B cell (primary cell): ENCODE measurements around the gene CEP68. TPM values are rescaled to one million over a fixed set of nuclear protein-coding genes. Genes with fewer than 3 reads are reported as not detected.
A peak's percentile ranks its signal among the peaks of the same experiment; 100 is the strongest.

ENCODE experiments used
- ATAC-seq: fragments of 200-7000 bp; cut with Tn5 transposase; one replicate; pipeline ENCODE4 v1.10.0; 2021; ENCODE audit warnings: low read depth, mild to moderate bottlenecking, moderate number of reproducible peaks, moderate library complexity
- CTCF ChIA-PET: fragments of 350-600 bp; sonication (Branson Sonifier 250); formaldehyde crosslinking; loops from one replicate; lab custom pipeline; 2021; ENCODE audit warnings: antibody characterized with exemption, inconsistent platforms; lab: Charles Lee
- POLR2A ChIA-PET: fragments of 350-600 bp; sonication (Branson Sonifier 250); formaldehyde crosslinking; loops from one replicate; lab custom pipeline; 2021; ENCODE audit warnings: antibody characterized with exemption; lab: Charles Lee
- DNase-seq: peaks from one replicate; pipeline ENCODE4 v3.0.0; 2013
- H2AFZ ChIP-seq: 2 replicates; pipeline ENCODE4 v1.6.1; 2012; ENCODE audit warnings: mild to moderate bottlenecking, low read depth, low read length; ENCODE audit not compliant: insufficient read depth, poor library complexity, severe bottlenecking
- H3K27ac ChIP-seq, 2 donors: 1 replicate in 1 of 2; 2 replicates in 1 of 2; pipeline ENCODE4 v1.5.1; 2012 to 2013; ENCODE audit warnings: low read length in 2 of 2, mild to moderate bottlenecking in 2 of 2, moderate library complexity in 1 of 2
- H3K27me3 ChIP-seq, 4 experiments: fragments of 200-600 bp in 1 of 4; sonication (generic) in 1 of 4; replicated peaks in 1 of 4; 1 replicate in 2 of 4; 2 replicates in 2 of 4; pipeline versions ENCODE4 v1.6.1 to v1.7.0; 2013 to 2016; ENCODE audit warnings: low read length in 3 of 4, mild to moderate bottlenecking in 2 of 4, mixed read lengths in 1 of 4, moderate library complexity in 1 of 4; ENCODE audit not compliant: insufficient read depth in 4 of 4, control insufficient read depth in 3 of 4; ENCODE audit errors: control extremely low read depth in 1 of 4
- H3K36me3 ChIP-seq, 2 experiments: replicated peaks in 1 of 2; 1 replicate in 1 of 2; 2 replicates in 1 of 2; pipeline versions ENCODE4 v1.6.1 to v1.7.1; 2013; ENCODE audit warnings: low read length in 1 of 2; ENCODE audit not compliant: insufficient read depth in 2 of 2, control insufficient read depth in 1 of 2; ENCODE audit errors: control extremely low read depth in 1 of 2, extremely low read depth in 1 of 2
- H3K4me1 ChIP-seq, 2 donors: fragments of 200-600 bp in 1 of 2; sonication (generic) in 1 of 2; 1 replicate in 1 of 2; 2 replicates in 1 of 2; pipeline versions ENCODE4 v1.5.1 to v1.6.1; 2013 to 2017; ENCODE audit warnings: low read length in 2 of 2; ENCODE audit not compliant: control insufficient read depth in 2 of 2, insufficient read depth in 2 of 2
- H3K4me2 ChIP-seq: replicated peaks from 2 replicates; pipeline ENCODE3; 2012; ENCODE audit warnings: mild to moderate bottlenecking, low read depth, low read length; ENCODE audit not compliant: poor library complexity, severe bottlenecking
- H3K4me3 ChIP-seq, 5 experiments: fragments of 200-600 bp in 1 of 5; sonication (generic) in 1 of 5; 1 replicate in 3 of 5; 2 replicates in 2 of 5; pipeline versions ENCODE4 v1.5.1 to v1.7.0; 2011 to 2016; ENCODE audit warnings: low read length in 4 of 5, mild to moderate bottlenecking in 4 of 5, low read depth in 2 of 5, control low read depth in 1 of 5, moderate library complexity in 1 of 5; ENCODE audit not compliant: insufficient read depth in 1 of 5; ENCODE audit errors: control extremely low read depth in 1 of 5, extremely low read depth in 1 of 5
- H3K79me2 ChIP-seq: fragments of 200-600 bp; sonication (generic); one replicate; pipeline ENCODE4 v1.6.0; 2016; ENCODE audit warnings: low read length; ENCODE audit not compliant: control insufficient read depth, insufficient read depth
- H3K9ac ChIP-seq: fragments of 200-600 bp; sonication (generic); 2 replicates; pipeline ENCODE4 v1.6.1; 2017; ENCODE audit warnings: mild to moderate bottlenecking, low read length, moderate library complexity
- H3K9me3 ChIP-seq, 3 donors: one replicate each; pipeline versions ENCODE4 v1.6.1 to v1.7.1; 2013; ENCODE audit warnings: low read length in 2 of 3; ENCODE audit not compliant: control insufficient read depth in 2 of 3, insufficient read depth in 1 of 3; ENCODE audit errors: control extremely low read depth in 1 of 3
- H4K20me1 ChIP-seq: 2 replicates; pipeline ENCODE4 v1.6.0; 2012; ENCODE audit warnings: mild to moderate bottlenecking, low read length; ENCODE audit not compliant: insufficient read depth, control insufficient read depth, poor library complexity, severe bottlenecking
- H3K27ac Mint-ChIP-seq: one replicate; pipeline ENCODE4 v1.8.0; 2021; ENCODE audit warnings: mixed read lengths
- H3K27me3 Mint-ChIP-seq: one replicate; pipeline ENCODE4 v1.8.0; 2021; ENCODE audit warnings: mixed read lengths
- H3K4me1 Mint-ChIP-seq: one replicate; pipeline ENCODE4 v1.8.0; 2021; ENCODE audit warnings: mixed read lengths
- H3K4me3 Mint-ChIP-seq: one replicate; pipeline ENCODE4 v1.8.0; 2021; ENCODE audit warnings: mixed read lengths
- H3K9me3 Mint-ChIP-seq: one replicate; pipeline ENCODE4 v1.8.0; 2022; ENCODE audit warnings: mixed read lengths; ENCODE audit not compliant: insufficient read depth
- EZH2 ChIP-seq: IDR thresholded peaks from 2 replicates; pipeline ENCODE4 v1.6.1; 2012; ENCODE audit warnings: borderline replicate concordance, low read depth, mild to moderate bottlenecking, moderate library complexity, low read length; ENCODE audit not compliant: insufficient read depth, poor library complexity, severe bottlenecking
- WGBS: methylation state at CpG from one replicate; pipeline ENCODE4 v1.1.5; 2013; ENCODE audit warnings: missing lambda C conversion rate; ENCODE audit not compliant: insufficient coverage; 5-methylcytosine and 5-hydroxymethylcytosine counted together
- intact Hi-C: fragments of 100-400 bp; cut with micrococcal nuclease; formaldehyde crosslinking; loops from one replicate; pipeline ENCODE4 v1.10.0; 2022
- polyA plus RNA-seq: library from polyadenylated mRNA; depleted of rRNA; stranded (reverse); fragments of >200 nt; gene quantifications from 2 replicates; pipeline ENCODE4 v1.2.3, GENCODE V29; 2012
- total RNA-seq, 2 donors: library from RNA; stranded (reverse); fragments of 120-200 nt in 1 of 2; gene quantifications; 1 replicate in 1 of 2; 2 replicates in 1 of 2; pipeline versions ENCODE4 v1.2.3 to v1.2.4, GENCODE V29; 2013 to 2022
- TF ChIP-seq, protein P1 (sequence below): fragments of 200-600 bp; IDR thresholded peaks from one replicate; pipeline ENCODE4 v1.8.0; 2022; ENCODE audit warnings: antibody characterized with exemption, mild to moderate bottlenecking

The CEP68 gene
- total and polyA plus RNA-seq, 2 donors (not counting 1 experiment from before 2014, with no cell fraction given) = 11.0 to 32.0 TPM

DNA sequence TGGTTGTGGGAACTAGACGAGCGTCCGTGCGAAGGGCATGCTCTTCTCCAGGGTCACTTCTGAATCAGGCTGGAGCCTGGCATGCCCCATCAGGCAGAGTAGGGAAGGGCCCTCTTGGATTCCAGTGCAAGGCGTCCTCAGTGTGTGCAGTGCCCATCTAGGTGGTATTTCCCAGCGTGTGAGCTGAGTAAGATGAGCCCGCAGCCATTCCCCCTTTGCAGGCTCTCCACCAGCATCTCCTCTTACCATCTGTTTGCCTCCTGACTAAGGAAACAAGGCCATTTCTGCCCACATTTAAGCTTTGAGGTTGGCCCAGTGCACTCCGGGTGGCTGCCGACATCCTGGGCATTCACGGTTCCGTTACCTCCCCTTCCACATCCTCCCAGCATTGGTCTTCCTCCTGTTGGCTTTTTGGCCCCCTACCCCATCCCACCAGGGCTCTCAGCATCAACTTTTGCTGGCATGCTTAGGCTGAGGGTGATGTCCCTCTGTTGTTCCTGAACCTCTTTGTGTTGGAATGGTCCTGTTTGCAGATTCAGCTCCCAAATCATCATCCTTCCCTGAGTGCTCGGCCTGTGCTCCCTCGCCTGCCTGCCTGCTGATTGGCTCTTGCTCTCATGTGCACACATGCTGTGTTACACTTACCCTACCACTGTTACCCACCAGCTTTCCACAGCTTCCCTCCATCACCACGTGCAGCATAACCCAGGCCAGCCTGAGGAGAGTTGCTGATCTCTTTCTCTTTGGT lies 11.8 kb downstream of the CEP68 start:
- TF ChIP-seq EZH2 = no peak
- TF ChIP-seq, protein P1, sequence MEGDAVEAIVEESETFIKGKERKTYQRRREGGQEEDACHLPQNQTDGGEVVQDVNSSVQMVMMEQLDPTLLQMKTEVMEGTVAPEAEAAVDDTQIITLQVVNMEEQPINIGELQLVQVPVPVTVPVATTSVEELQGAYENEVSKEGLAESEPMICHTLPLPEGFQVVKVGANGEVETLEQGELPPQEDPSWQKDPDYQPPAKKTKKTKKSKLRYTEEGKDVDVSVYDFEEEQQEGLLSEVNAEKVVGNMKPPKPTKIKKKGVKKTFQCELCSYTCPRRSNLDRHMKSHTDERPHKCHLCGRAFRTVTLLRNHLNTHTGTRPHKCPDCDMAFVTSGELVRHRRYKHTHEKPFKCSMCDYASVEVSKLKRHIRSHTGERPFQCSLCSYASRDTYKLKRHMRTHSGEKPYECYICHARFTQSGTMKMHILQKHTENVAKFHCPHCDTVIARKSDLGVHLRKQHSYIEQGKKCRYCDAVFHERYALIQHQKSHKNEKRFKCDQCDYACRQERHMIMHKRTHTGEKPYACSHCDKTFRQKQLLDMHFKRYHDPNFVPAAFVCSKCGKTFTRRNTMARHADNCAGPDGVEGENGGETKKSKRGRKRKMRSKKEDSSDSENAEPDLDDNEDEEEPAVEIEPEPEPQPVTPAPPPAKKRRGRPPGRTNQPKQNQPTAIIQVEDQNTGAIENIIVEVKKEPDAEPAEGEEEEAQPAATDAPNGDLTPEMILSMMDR = no peak
- H3K9me3 ChIP-seq = no peaks in the 10 kb centered on the region
- peaks cover 9% of the 10 kb centered on the region for H3K79me2 ChIP-seq
- peaks cover 20 to 37% of the 10 kb centered on the region in 2 donors for H3K4me1 ChIP-seq
- no peaks in the 10 kb centered on the region for H3K27me3 ChIP-seq
- no peaks in the 10 kb centered on the region for H3K27me3 Mint-ChIP-seq
- 58% methylated on average over 14 of the region's 14 CpGs for WGBS
- H3K9me3 Mint-ChIP-seq = no peaks in the 10 kb centered on the region
- H3K36me3 ChIP-seq = peaks cover 0 to 25% of the 10 kb centered on the region in 2 experiments
- ChIA-PET POLR2A (interaction anchor here (0.5 to 0.6 kb wide), 2 partner anchors 78 to 487 kb away, joined by 4 to 5 read pairs; no protein-coding TSS in a partner anchor), CTCF (interaction anchor here (1.2 to 1.4 kb wide), 3 partner anchors 10 to 102 kb away, joined by 4 to 8 read pairs (median 4); no protein-coding TSS in a partner anchor)
- H3K4me2 ChIP-seq = no peak overlapping the region
- ATAC-seq = no peak
- no peak overlapping the region for H3K27ac ChIP-seq
- no peak overlapping the region for H2AFZ ChIP-seq
- no peak overlapping the region for H3K4me3 ChIP-seq
- peak overlapping the region; percentile 43 for H3K27ac Mint-ChIP-seq
- no peak overlapping the region for H3K9ac ChIP-seq
- intact Hi-C loops = no loop called here
- H3K4me1 Mint-ChIP-seq = peaks cover 56% of the 10 kb centered on the region
- peaks cover 2% of the 10 kb centered on the region for H4K20me1 ChIP-seq
- H3K4me3 Mint-ChIP-seq = no peak overlapping the region
- DNase-seq = no peak

DNA sequence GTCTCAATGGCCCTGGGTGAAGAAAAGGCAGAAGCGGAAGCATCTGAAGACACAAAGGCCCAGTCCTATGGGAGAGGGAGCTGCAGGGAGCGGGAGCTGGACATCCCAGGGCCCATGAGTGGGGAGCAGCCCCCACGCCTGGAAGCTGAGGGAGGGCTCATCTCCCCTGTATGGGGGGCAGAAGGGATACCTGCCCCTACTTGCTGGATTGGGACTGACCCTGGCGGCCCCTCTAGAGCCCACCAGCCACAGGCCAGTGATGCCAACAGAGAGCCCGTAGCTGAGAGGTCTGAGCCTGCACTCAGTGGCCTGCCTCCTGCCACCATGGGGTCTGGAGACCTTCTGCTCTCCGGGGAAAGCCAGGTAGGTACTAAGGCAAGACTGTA lies 13.2 kb downstream of the CEP68 start:
- ChIA-PET POLR2A (interaction anchor here (0.6 kb wide), 1 partner anchor 56 kb away, joined by 3 read pairs; no protein-coding TSS in a partner anchor), CTCF (interaction anchor here (1.4 kb wide), 1 partner anchor 16 kb away, joined by 4 read pairs; no protein-coding TSS in a partner anchor)
- intact Hi-C loops = no loop called here
- Histone ChIP-seq H3K4me3 (no peak overlapping the region), H3K4me1 (peaks cover 15 to 32% of the 10 kb centered on the region in 2 donors), H3K9me3 (no peaks in the 10 kb centered on the region), H3K27ac (no peak overlapping the region), H3K4me2 (no peak overlapping the region), H3K79me2 (peaks cover 7% of the 10 kb centered on the region), H4K20me1 (no peaks in the 10 kb centered on the region), H3K9ac (no peak overlapping the region), H3K36me3 (peaks cover 0 to 36% of the 10 kb centered on the region in 2 experiments), H3K27me3 (no peaks in the 10 kb centered on the region), H2AFZ (no peak overlapping the region)
- TF ChIP-seq, protein P1 = no peak
- TF ChIP-seq EZH2 = no peak
- 98% methylated on average over 6 of the region's 6 CpGs for WGBS
- Mint-ChIP-seq H3K4me3 (no peak overlapping the region), H3K27me3 (no peaks in the 10 kb centered on the region), H3K27ac (no peak overlapping the region), H3K4me1 (peaks cover 51% of the 10 kb centered on the region), H3K9me3 (no peaks in the 10 kb centered on the region)
- no peak for DNase-seq
- ATAC-seq = no peak
